Measurements from ENCODE around the gene DHX34.

DHX34 gene

DNA sequence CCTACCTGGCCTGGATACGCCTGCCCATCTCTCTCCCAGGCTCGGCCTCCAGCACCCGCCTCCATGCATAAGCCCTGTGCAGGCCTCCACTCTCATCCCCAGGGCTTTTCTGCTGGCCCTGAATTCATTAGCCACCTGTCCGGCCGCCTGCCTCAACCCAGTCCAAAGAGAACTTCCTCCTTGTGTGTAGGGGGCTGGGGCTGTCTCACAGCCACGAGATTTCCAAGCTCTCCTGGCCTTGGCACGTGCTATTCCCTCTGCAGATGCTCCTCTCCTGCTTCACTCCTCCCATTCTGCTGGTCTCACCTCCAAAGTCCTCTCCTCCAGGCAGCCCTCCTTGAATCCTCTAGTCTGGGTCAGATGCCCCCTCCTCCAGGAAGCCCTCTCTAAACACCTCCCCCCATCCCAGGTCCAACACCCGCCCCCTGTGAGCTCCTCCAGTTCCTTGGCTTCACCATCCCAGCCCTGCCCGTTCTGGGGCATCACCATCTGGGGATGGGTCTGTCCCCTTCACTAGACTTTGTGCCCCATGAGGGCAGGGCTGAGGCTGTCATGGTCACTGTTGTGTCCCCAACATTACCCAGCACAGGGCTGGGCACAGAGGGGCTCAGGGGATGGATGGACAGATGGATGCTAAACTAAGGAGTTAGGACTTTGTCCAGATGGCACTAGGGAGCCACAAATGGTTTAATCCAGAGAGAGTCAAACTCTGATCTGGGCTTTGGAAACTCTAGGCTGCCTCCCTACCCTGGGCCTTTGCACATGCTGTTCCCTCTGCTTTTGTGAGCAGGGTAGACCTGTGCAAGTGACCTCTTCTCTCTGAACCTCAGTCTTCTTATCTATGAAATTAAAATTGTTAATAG lies 55.5 kb downstream of the DHX34 start:
- H3K4me3 ChIP-seq (ENCODE audit: low read length): no peak overlapping the region
- H3F3A ChIP-seq (ENCODE audit: control insufficient read depth, insufficient read depth): no peaks in the 10 kb centered on the region
- H4K20me1 ChIP-seq (ENCODE audit: control insufficient read depth, insufficient read depth, low read depth, low read length): no peaks in the 10 kb centered on the region
- no peaks in the 10 kb centered on the region for H3K9me3 ChIP-seq (ENCODE audit: control insufficient read depth, insufficient read depth, low read length)
- H3K9me2 ChIP-seq (replicated peaks; ENCODE audit: control insufficient read depth, low read length): no peaks in the 10 kb centered on the region
- no peaks in the 10 kb centered on the region for H3K4me1 ChIP-seq (ENCODE audit: control insufficient read depth, low read length)
- H3K79me2 ChIP-seq (ENCODE audit: control insufficient read depth, low read length): no peaks in the 10 kb centered on the region
- no peaks in the 10 kb centered on the region for H3K27me3 ChIP-seq (ENCODE audit: control insufficient read depth, low read length)
- no peak overlapping the region for H3K27ac ChIP-seq (ENCODE audit: low read depth, low read length)
- H3K4me2 ChIP-seq (ENCODE audit: low read length): no peak overlapping the region
- peaks cover 2% of the 10 kb centered on the region; the same call in 1 of the 2 replicates for H3K36me3 ChIP-seq (ENCODE audit: control insufficient read depth, low read length)
- TF ChIP-seq EZH2phosphoT487 (IDR thresholded peaks at IDR 0.05; ENCODE audit: borderline replicate concordance, low read length): no peak
- TF ChIP-seq, protein P1, sequence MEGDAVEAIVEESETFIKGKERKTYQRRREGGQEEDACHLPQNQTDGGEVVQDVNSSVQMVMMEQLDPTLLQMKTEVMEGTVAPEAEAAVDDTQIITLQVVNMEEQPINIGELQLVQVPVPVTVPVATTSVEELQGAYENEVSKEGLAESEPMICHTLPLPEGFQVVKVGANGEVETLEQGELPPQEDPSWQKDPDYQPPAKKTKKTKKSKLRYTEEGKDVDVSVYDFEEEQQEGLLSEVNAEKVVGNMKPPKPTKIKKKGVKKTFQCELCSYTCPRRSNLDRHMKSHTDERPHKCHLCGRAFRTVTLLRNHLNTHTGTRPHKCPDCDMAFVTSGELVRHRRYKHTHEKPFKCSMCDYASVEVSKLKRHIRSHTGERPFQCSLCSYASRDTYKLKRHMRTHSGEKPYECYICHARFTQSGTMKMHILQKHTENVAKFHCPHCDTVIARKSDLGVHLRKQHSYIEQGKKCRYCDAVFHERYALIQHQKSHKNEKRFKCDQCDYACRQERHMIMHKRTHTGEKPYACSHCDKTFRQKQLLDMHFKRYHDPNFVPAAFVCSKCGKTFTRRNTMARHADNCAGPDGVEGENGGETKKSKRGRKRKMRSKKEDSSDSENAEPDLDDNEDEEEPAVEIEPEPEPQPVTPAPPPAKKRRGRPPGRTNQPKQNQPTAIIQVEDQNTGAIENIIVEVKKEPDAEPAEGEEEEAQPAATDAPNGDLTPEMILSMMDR (IDR thresholded peaks at IDR 0.05; ENCODE audit: low read depth, low read length, poor library complexity, severe bottlenecking): no peak

DNA sequence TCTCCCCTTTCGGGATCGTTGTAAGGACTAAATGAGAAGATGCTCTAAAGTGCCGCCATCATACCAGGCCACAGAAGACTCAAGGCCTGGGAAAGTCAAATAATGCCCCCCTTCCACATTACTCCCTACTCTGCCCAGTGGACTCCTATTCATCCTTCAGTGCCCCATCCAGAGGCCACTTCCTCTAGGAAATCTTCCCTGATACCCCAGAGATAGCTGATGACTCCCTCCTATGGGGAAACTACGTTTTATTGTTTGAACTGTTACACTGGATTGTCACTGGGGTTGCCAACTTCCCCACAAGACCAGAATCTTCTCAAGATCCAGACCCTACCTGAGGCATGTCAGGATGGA lies 56.1 kb downstream of the DHX34 start:
- Histone ChIP-seq H4K20me1 (ENCODE audit: control insufficient read depth, insufficient read depth, low read depth, low read length) (no peaks in the 10 kb centered on the region), H3K4me2 (ENCODE audit: low read length) (no peak overlapping the region), H3K36me3 (ENCODE audit: control insufficient read depth, low read length) (peaks cover 2% of the 10 kb centered on the region; the same call in 1 of the 2 replicates), H3K4me1 (ENCODE audit: control insufficient read depth, low read length) (no peaks in the 10 kb centered on the region), H3K9me3 (ENCODE audit: control insufficient read depth, insufficient read depth, low read length) (no peaks in the 10 kb centered on the region), H3K9me2 (replicated peaks; ENCODE audit: control insufficient read depth, low read length) (no peaks in the 10 kb centered on the region), H3K79me2 (ENCODE audit: control insufficient read depth, low read length) (no peaks in the 10 kb centered on the region), H3K27me3 (ENCODE audit: control insufficient read depth, low read length) (no peaks in the 10 kb centered on the region), H3K27ac (ENCODE audit: low read depth, low read length) (no peak overlapping the region), H3K4me3 (ENCODE audit: low read length) (no peak overlapping the region), H3F3A (ENCODE audit: control insufficient read depth, insufficient read depth) (no peaks in the 10 kb centered on the region)
- TF ChIP-seq EZH2phosphoT487 (IDR thresholded peaks at IDR 0.05; ENCODE audit: borderline replicate concordance, low read length): no peak
- TF ChIP-seq, protein P1 (IDR thresholded peaks at IDR 0.05; ENCODE audit: low read depth, low read length, poor library complexity, severe bottlenecking): no peak

DNA sequence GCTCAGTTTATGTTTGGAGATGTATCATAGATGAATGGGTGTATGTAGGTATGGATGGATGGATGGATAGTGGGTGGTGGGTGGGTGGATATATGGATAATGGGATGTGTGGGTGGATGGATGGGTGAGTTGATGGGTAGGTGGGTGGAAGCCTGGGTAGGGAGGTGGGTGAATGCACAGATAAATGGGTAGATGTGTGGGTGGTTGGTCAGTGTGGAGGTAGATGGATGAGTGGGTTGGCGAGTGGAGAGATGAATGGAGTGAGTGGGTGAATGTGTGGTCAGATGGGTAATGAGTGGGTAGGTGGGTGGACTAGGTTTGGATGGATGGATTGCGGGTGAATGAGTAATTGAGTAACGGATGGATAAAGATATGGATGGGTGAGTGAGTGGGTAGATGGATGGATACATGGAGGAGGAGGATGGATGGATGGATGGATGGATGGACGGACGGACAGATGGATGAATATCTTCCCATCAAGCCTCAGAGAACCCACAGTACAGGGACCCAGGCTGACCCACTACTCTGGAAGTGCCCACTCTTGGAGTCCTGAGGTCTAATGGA lies 56.8 kb downstream of the DHX34 start:
- Histone ChIP-seq H3K9me3 (ENCODE audit: control insufficient read depth, insufficient read depth, low read length) (no peaks in the 10 kb centered on the region), H3K4me1 (ENCODE audit: control insufficient read depth, low read length) (no peaks in the 10 kb centered on the region), H4K20me1 (ENCODE audit: control insufficient read depth, insufficient read depth, low read depth, low read length) (no peaks in the 10 kb centered on the region), H3K27ac (ENCODE audit: low read depth, low read length) (no peak overlapping the region), H3K4me2 (ENCODE audit: low read length) (no peak overlapping the region), H3K79me2 (ENCODE audit: control insufficient read depth, low read length) (no peaks in the 10 kb centered on the region), H3K27me3 (ENCODE audit: control insufficient read depth, low read length) (no peaks in the 10 kb centered on the region), H3F3A (ENCODE audit: control insufficient read depth, insufficient read depth) (no peaks in the 10 kb centered on the region), H3K4me3 (ENCODE audit: low read length) (no peak overlapping the region), H3K36me3 (ENCODE audit: control insufficient read depth, low read length) (peaks cover 2% of the 10 kb centered on the region; the same call in 1 of the 2 replicates), H3K9me2 (replicated peaks; ENCODE audit: control insufficient read depth, low read length) (no peaks in the 10 kb centered on the region)
- no peak for TF ChIP-seq EZH2phosphoT487 (IDR thresholded peaks at IDR 0.05; ENCODE audit: borderline replicate concordance, low read length)
- TF ChIP-seq, protein P1 (IDR thresholded peaks at IDR 0.05; ENCODE audit: low read depth, low read length, poor library complexity, severe bottlenecking): no peak
